SK-N-SH treated with all-trans-retinoic acid at 6 μM for 48 hours (cell line): ENCODE data around the gene CDK5.

ENCODE experiments used
- ATAC-seq: fragments of 200-7000 bp; cut with Tn5 transposase; 3 replicates; pipeline ENCODE4 v1.9.1; 2020; ENCODE audit warnings: mild to moderate bottlenecking, moderate library complexity
- ARNTL ChIP-seq: fragments of 450-650 bp; formaldehyde crosslinking; IDR thresholded peaks from 2 replicates; pipeline ENCODE4 v1.5.0; 2020; ENCODE audit warnings: low read depth, mild to moderate bottlenecking, moderate library complexity, borderline replicate concordance
- BACH2 ChIP-seq: fragments of 250-450 bp; sonication (Bioruptor Pico); IDR thresholded peaks from 2 replicates; pipeline ENCODE4 v1.9.0; 2021; ENCODE audit warnings: mild to moderate bottlenecking, borderline replicate concordance
- CREB5 ChIP-seq: fragments of 250-450 bp; sonication (Bioruptor Pico); IDR thresholded peaks from 2 replicates; pipeline ENCODE4 v1.5.1; 2020; ENCODE audit warnings: low read depth, mild to moderate bottlenecking, moderate library complexity
- CSDC2 ChIP-seq: fragments of 250-450 bp; sonication (Bioruptor Pico); IDR thresholded peaks from 2 replicates; pipeline ENCODE4 v1.5.0; 2020; ENCODE audit warnings: mild to moderate bottlenecking, moderate library complexity
- CSRNP3 ChIP-seq: fragments of 250-450 bp; sonication (Bioruptor Pico); IDR thresholded peaks from 2 replicates; pipeline ENCODE4 v1.5.1; 2021; ENCODE audit warnings: mild to moderate bottlenecking, moderate library complexity
- ESRRG ChIP-seq: fragments of 250-450 bp; sonication (Bioruptor Pico); IDR thresholded peaks from 2 replicates; pipeline ENCODE4 v1.6.1; 2021; ENCODE audit warnings: mild to moderate bottlenecking
- ISL1 ChIP-seq: fragments of 250-450 bp; sonication (Bioruptor Pico); IDR thresholded peaks from 2 replicates; pipeline ENCODE4 v2.1.2; 2022; ENCODE audit warnings: mild to moderate bottlenecking, moderate library complexity
- OSR1 ChIP-seq: fragments of 250-450 bp; sonication (Bioruptor Pico); IDR thresholded peaks from 2 replicates; pipeline ENCODE4 v1.8.0; 2022; ENCODE audit warnings: moderate library complexity, mild to moderate bottlenecking, inconsistent platforms
- PATZ1 ChIP-seq: fragments of 250-450 bp; sonication (Bioruptor Pico); IDR thresholded peaks from 2 replicates; pipeline ENCODE4 v1.8.0; 2020; ENCODE audit warnings: mild to moderate bottlenecking, moderate library complexity, borderline replicate concordance
- POU6F1 ChIP-seq: fragments of 250-450 bp; sonication (Bioruptor Pico); IDR thresholded peaks from 2 replicates; pipeline ENCODE4 v1.8.0; 2021; ENCODE audit warnings: low read depth, mild to moderate bottlenecking, moderate library complexity, borderline replicate concordance
- RARB ChIP-seq: fragments of 250-450 bp; sonication (Bioruptor Pico); IDR thresholded peaks from 2 replicates; pipeline ENCODE4 v1.8.0; 2021; ENCODE audit warnings: mild to moderate bottlenecking, moderate library complexity
- SNAI2 ChIP-seq: fragments of 250-450 bp; sonication (Bioruptor Pico); IDR thresholded peaks from 2 replicates; pipeline ENCODE4 v1.5.0; 2020; ENCODE audit warnings: mild to moderate bottlenecking, moderate library complexity
- TCF4 ChIP-seq: fragments of 250-450 bp; sonication (Bioruptor Pico); IDR thresholded peaks from 2 replicates; pipeline ENCODE4 v1.8.0; 2021; ENCODE audit warnings: mild to moderate bottlenecking, moderate library complexity, borderline replicate concordance
- TOX ChIP-seq: fragments of 250-450 bp; sonication (Bioruptor Pico); IDR thresholded peaks from 2 replicates; pipeline ENCODE4 v1.8.0; 2021; ENCODE audit warnings: mild to moderate bottlenecking, moderate library complexity, borderline replicate concordance
- TSHZ2 ChIP-seq: fragments of 250-450 bp; sonication (Bioruptor Pico); IDR thresholded peaks from 2 replicates; pipeline ENCODE4 v1.5.0; 2020; ENCODE audit warnings: mild to moderate bottlenecking, moderate library complexity
- ZC3H10 ChIP-seq: fragments of 250-450 bp; sonication (Bioruptor Pico); IDR thresholded peaks from 2 replicates; pipeline ENCODE4 v1.5.1; 2021; ENCODE audit warnings: mild to moderate bottlenecking, moderate library complexity
- ZFP3 ChIP-seq: fragments of 250-450 bp; sonication (Bioruptor Pico); IDR thresholded peaks from 2 replicates; pipeline ENCODE4 v1.5.0; 2020; ENCODE audit warnings: mild to moderate bottlenecking, moderate library complexity
- ZFP30 ChIP-seq: fragments of 450-650 bp; formaldehyde crosslinking; IDR thresholded peaks from 2 replicates; pipeline ENCODE4 v1.5.0; 2022; ENCODE audit warnings: mild to moderate bottlenecking, moderate library complexity
- ZNF565 ChIP-seq: fragments of 450-650 bp; formaldehyde crosslinking; conservative IDR thresholded peaks from 2 replicates; pipeline ENCODE4 v1.5.0; 2020; ENCODE audit warnings: low read depth, mild to moderate bottlenecking, moderate library complexity
- ZNF70 ChIP-seq: fragments of 450-650 bp; formaldehyde crosslinking; IDR thresholded peaks from 2 replicates; pipeline ENCODE4 v1.5.0; 2020; ENCODE audit warnings: mild to moderate bottlenecking, moderate library complexity
- ZNF8 ChIP-seq: fragments of 450-650 bp; formaldehyde crosslinking; IDR thresholded peaks from 2 replicates; pipeline ENCODE4 v1.5.0; 2020; ENCODE audit warnings: mild to moderate bottlenecking, moderate library complexity

Gene CDK5

GRCh38 chr7:151007469-151007898 is 50.2 kb downstream of the CDK5 start:
- ATAC-seq, result peak; percentile 21
- TF ChIP-seq TSHZ2 (CRISPR knock-in tag) (no peak), PATZ1 (CRISPR knock-in tag) (no peak), RARB (CRISPR knock-in tag) (no peak), ESRRG (CRISPR knock-in tag) (no peak), ISL1 (CRISPR knock-in tag) (no peak), ARNTL (CRISPR knock-in tag) (no peak), ZFP3 (CRISPR knock-in tag) (no peak), ZC3H10 (CRISPR knock-in tag) (no peak), OSR1 (CRISPR knock-in tag) (no peak), ZNF8 (CRISPR knock-in tag) (no peak)

- no peak for ATAC-seq
- TF ChIP-seq ZNF8 (CRISPR knock-in tag), result no peak
- no peak for TF ChIP-seq BACH2
- TF ChIP-seq CSRNP3 (CRISPR knock-in tag), result no peak
- no peak for TF ChIP-seq ZNF70 (CRISPR knock-in tag)
- TF ChIP-seq ISL1 (CRISPR knock-in tag), result no peak
- no peak for TF ChIP-seq TOX (CRISPR knock-in tag)
- TF ChIP-seq ARNTL (CRISPR knock-in tag), result no peak
- no peak for TF ChIP-seq CREB5 (CRISPR knock-in tag)
- no peak for TF ChIP-seq ESRRG (CRISPR knock-in tag)
Observed at GRCh38 chr7:151006590-151007300, 51.0 kb downstream of the CDK5 start.

- no peak for ATAC-seq
- TF ChIP-seq ARNTL (CRISPR knock-in tag) (no peak), OSR1 (CRISPR knock-in tag) (no peak), CSDC2 (CRISPR knock-in tag) (no peak), ZNF70 (CRISPR knock-in tag) (no peak), ISL1 (CRISPR knock-in tag) (no peak), PATZ1 (CRISPR knock-in tag) (no peak), TCF4 (CRISPR knock-in tag) (no peak), CSRNP3 (CRISPR knock-in tag) (no peak), ZFP3 (CRISPR knock-in tag) (no peak), TOX (CRISPR knock-in tag) (no peak), ZFP30 (CRISPR knock-in tag) (no peak), RARB (CRISPR knock-in tag) (no peak), POU6F1 (CRISPR knock-in tag) (no peak), BACH2 (no peak), SNAI2 (CRISPR knock-in tag) (no peak), ZNF8 (CRISPR knock-in tag) (no peak), ZNF565 (CRISPR knock-in tag) (no peak)
Observed at GRCh38 chr7:151005566-151005965, 52.1 kb downstream of the CDK5 start.
